Sigmoid colon (tissue), 7 donors: ENCODE data around the gene SLC22A4. TPM values are rescaled to one million over a fixed set of nuclear protein-coding genes. Genes with fewer than 3 reads are reported as not detected.
A peak's percentile ranks its signal among the peaks of the same experiment; 100 is the strongest.

Experiments
- DNase-seq: peaks from one replicate; pipeline ENCODE4 v3.0.0-alpha.2; 2019
- H3K27ac ChIP-seq, 4 donors: fragments of 200-600 bp; sonication (generic); one replicate each; pipeline ENCODE4 v1.5.1; 2016 to 2019; ENCODE audit warnings: mild to moderate bottlenecking in 1 of 4
- H3K27me3 ChIP-seq, 3 donors: fragments of 200-600 bp; sonication (generic); one replicate each; pipeline ENCODE4 v1.5.1; 2019; ENCODE audit warnings: mild to moderate bottlenecking in 1 of 3
- H3K36me3 ChIP-seq, 4 donors: fragments of 200-600 bp; sonication (generic); one replicate each; pipeline ENCODE4 v1.5.1; 2016 to 2019
- H3K4me1 ChIP-seq, 4 donors: fragments of 200-600 bp; sonication (generic); one replicate each; pipeline ENCODE4 v1.5.1; 2017 to 2019
- H3K4me3 ChIP-seq, 4 donors: fragments of 200-600 bp; sonication (generic); one replicate each; pipeline ENCODE4 v1.5.1; 2017 to 2019; ENCODE audit warnings: mild to moderate bottlenecking in 2 of 4, moderate library complexity in 1 of 4
- H3K9me3 ChIP-seq, 4 donors: fragments of 200-600 bp in 3 of 4; sonication (generic) in 3 of 4; one replicate each; pipeline versions ENCODE4 v1.5.1 to v1.6.1; 2013 to 2019
- CTCF ChIP-seq, 4 experiments: fragments of 450-650 bp in 3 of 4; fragments of 200-600 bp in 1 of 4; IDR thresholded peaks; one replicate each; pipeline ENCODE4 v1.5.1; 2016 to 2019; ENCODE audit warnings: antibody characterized with exemption in 4 of 4, mild to moderate bottlenecking in 3 of 4, moderate library complexity in 2 of 4
- EP300 ChIP-seq, 4 donors: sonication (generic); formaldehyde crosslinking; IDR thresholded peaks; one replicate each; pipeline ENCODE4 v1.6.1; 2017; ENCODE audit warnings: antibody characterized with exemption in 4 of 4
- POLR2A ChIP-seq, 2 donors: fragments of 450-650 bp; IDR thresholded peaks; one replicate each; pipeline ENCODE4 v1.6.1; 2016; ENCODE audit warnings: antibody characterized with exemption in 2 of 2, mild to moderate bottlenecking in 2 of 2, moderate library complexity in 2 of 2
- POLR2AphosphoS5 ChIP-seq, 4 donors: sonication (generic); formaldehyde crosslinking; IDR thresholded peaks; one replicate each; pipeline ENCODE4 v1.6.1; 2017; ENCODE audit warnings: antibody characterized with exemption in 4 of 4
- WGBS, 2 donors: extraction: QIAGEN DNeasy Blood & Tissue Kit; methylation state at CpG; one replicate each; pipeline ENCODE4 v1.1.7; 2013; 5-methylcytosine and 5-hydroxymethylcytosine counted together
- intact Hi-C: fragments of 100-400 bp; cut with DNase I; formaldehyde crosslinking; loops from one replicate; pipeline ENCODE4 v1.15.1; 2023
- polyA plus RNA-seq, 3 donors: library from polyadenylated mRNA; stranded (reverse); fragments of 200-250 nt; gene quantifications; one replicate each; pipeline ENCODE4 v1.2.3, GENCODE V29; 2013
- total RNA-seq, 4 donors: library from RNA; depleted of rRNA; stranded (reverse); fragments of >200 nt; gene quantifications; one replicate each; pipeline ENCODE4 v1.1.0, GENCODE V29; 2016
- donor health status: healthy with polysubstance abuse.
- donor health status: Bipolar disorder and iron deficiency.
- donor health status: healthy.

The SLC22A4 gene
- total and polyA plus RNA-seq, 7 donors: 0.49 to 3.4 (median 0.83) TPM

- intact Hi-C loops: loop anchor here (2.0 kb wide), 1 partner anchor 34 kb away; no protein-coding TSS in a partner anchor
- Histone ChIP-seq H3K4me1 (peaks cover 0 to 76% (median 73%) of the 10 kb centered on the region in 4 donors), H3K4me3 (peak overlapping the region; percentile 67 to 91 (median 86)), H3K27ac (peak overlapping the region; percentile 97 to 99 (median 98)), H3K27me3 (no peaks in the 10 kb centered on the region), H3K36me3 (peaks cover 0 to 17% (median 0%) of the 10 kb centered on the region in 4 donors), H3K9me3 (no peaks in the 10 kb centered on the region)
- TF ChIP-seq POLR2A (IDR thresholded peaks at IDR 0.05) (peak; percentile 47 to 87), EP300 (IDR thresholded peaks at IDR 0.05) (peak in 2 of 4 donors; percentile 47 to 78), POLR2AphosphoS5 (IDR thresholded peaks at IDR 0.05) (peak; percentile 81 to 94 (median 88)), CTCF (IDR thresholded peaks at IDR 0.05) (no peak)
- peak; percentile 96 for DNase-seq
- 68 to 81% methylated on average over 24 of the region's 24 CpGs for WGBS, 2 donors
Measured at GRCh38 chr5:132259069-132259851, 34.9 kb upstream of the SLC22A4 start.

- Histone ChIP-seq H3K9me3 (no peaks in the 10 kb centered on the region), H3K27me3 (no peaks in the 10 kb centered on the region), H3K4me1 (peaks cover 0 to 76% (median 73%) of the 10 kb centered on the region in 4 donors), H3K27ac (peak overlapping the region; percentile 97 to 99 (median 98)), H3K36me3 (peaks cover 0 to 17% (median 0%) of the 10 kb centered on the region in 4 donors), H3K4me3 (peak overlapping the region; percentile 67 to 91 (median 86))
- WGBS, 2 donors: 72 to 80% methylated on average over 6 of the region's 6 CpGs
- no peak for TF ChIP-seq POLR2A (IDR thresholded peaks at IDR 0.05)
- TF ChIP-seq CTCF (IDR thresholded peaks at IDR 0.05): no peak
- peak in 2 of 4 donors; percentile 8 to 96 for TF ChIP-seq EP300 (IDR thresholded peaks at IDR 0.05)
- peak in 3 of 4 donors; percentile 24 to 91 (median 47) for TF ChIP-seq POLR2AphosphoS5 (IDR thresholded peaks at IDR 0.05)
- intact Hi-C loops: loop anchor here (10.0 kb wide), 1 partner anchor 235 kb away; the partner anchor contains the start of gene IRF1
- DNase-seq: no peak
Measured at GRCh38 chr5:132260051-132260450, 34.1 kb upstream of the SLC22A4 start.

- peak; percentile 92 for DNase-seq
- intact Hi-C loops: loop anchor here (10.0 kb wide), 1 partner anchor 234 kb away; the partner anchor contains the start of gene IRF1
- Histone ChIP-seq H3K27ac (peak overlapping the region; percentile 97 to 99 (median 98)), H3K36me3 (peaks cover 0 to 17% (median 0%) of the 10 kb centered on the region in 4 donors), H3K9me3 (no peaks in the 10 kb centered on the region), H3K27me3 (no peaks in the 10 kb centered on the region), H3K4me3 (peak overlapping the region in 2 of 4 donors; percentile 7 to 91), H3K4me1 (peaks cover 0 to 83% (median 80%) of the 10 kb centered on the region in 4 donors)
- 46 to 54% methylated on average over 6 of the region's 6 CpGs for WGBS, 2 donors
- TF ChIP-seq POLR2AphosphoS5 (IDR thresholded peaks at IDR 0.05) (peak in 1 of 4 donors; percentile 65), POLR2A (IDR thresholded peaks at IDR 0.05) (no peak), EP300 (IDR thresholded peaks at IDR 0.05) (peak in 1 of 4 donors; percentile 30)
Measured at GRCh38 chr5:132260714-132261551, 33.3 kb upstream of the SLC22A4 start.

GRCh38 chr5:132261881-132262845, 32.0 kb upstream of the SLC22A4 start:
- WGBS, 2 donors: 88 to 94% methylated on average over 7 of the region's 7 CpGs
- H3K4me1 ChIP-seq: peaks cover 0 to 90% (median 86%) of the 10 kb centered on the region in 4 donors
- no peaks in the 10 kb centered on the region for H3K9me3 ChIP-seq
- TF ChIP-seq POLR2A (IDR thresholded peaks at IDR 0.05) (no peak), CTCF (IDR thresholded peaks at IDR 0.05) (no peak), POLR2AphosphoS5 (IDR thresholded peaks at IDR 0.05) (no peak)
- H3K27me3 ChIP-seq: no peaks in the 10 kb centered on the region
- H3K36me3 ChIP-seq: peaks cover 7 to 29% (median 8%) of the 10 kb centered on the region in 4 donors
- H3K4me3 ChIP-seq: no peak overlapping the region
- H3K27ac ChIP-seq: peak overlapping the region; percentile 97 to 99 (median 98)
- intact Hi-C loops: loop anchor here (10.0 kb wide), 1 partner anchor 233 kb away; the partner anchor contains the start of gene IRF1
- no peak for DNase-seq
